Measurements from ENCODE around the gene ZDHHC14.

ZDHHC14 gene

GRCh38 chr6:157479464-157480303, 98.7 kb downstream of the ZDHHC14 start:
- TF ChIP-seq CTCF (IDR thresholded peaks at IDR 0.05; ENCODE audit: control insufficient read depth, insufficient read depth, low read depth, low read length, missing control alignments), result no peak
- H3K4me3 ChIP-seq (ENCODE audit: control insufficient read depth, low read depth, low read length), result no peak overlapping the region
- DNase-seq (ENCODE audit: low read depth), result no peak

- H3K4me3 ChIP-seq (ENCODE audit: control insufficient read depth, low read depth, low read length), result no peak overlapping the region
- no peak for TF ChIP-seq CTCF (IDR thresholded peaks at IDR 0.05; ENCODE audit: control insufficient read depth, insufficient read depth, low read depth, low read length, missing control alignments)
- no peak for DNase-seq (ENCODE audit: low read depth)
These were observed 100.3 kb downstream of the ZDHHC14 start for GRCh38 chr6:157481189-157481864.

GRCh38 chr6:157481865-157482249, 100.9 kb downstream of the ZDHHC14 start:
- no peak for DNase-seq (ENCODE audit: low read depth)
- no peak overlapping the region for H3K4me3 ChIP-seq (ENCODE audit: control insufficient read depth, low read depth, low read length)
- no peak for TF ChIP-seq CTCF (IDR thresholded peaks at IDR 0.05; ENCODE audit: control insufficient read depth, insufficient read depth, low read depth, low read length, missing control alignments)

GRCh38 chr6:157483770-157484169, 102.8 kb downstream of the ZDHHC14 start:
- TF ChIP-seq CTCF (IDR thresholded peaks at IDR 0.05; ENCODE audit: control insufficient read depth, insufficient read depth, low read depth, low read length, missing control alignments), result no peak
- DNase-seq (ENCODE audit: low read depth), result no peak
- H3K4me3 ChIP-seq (ENCODE audit: control insufficient read depth, low read depth, low read length), result no peak overlapping the region

- no peak overlapping the region for H3K4me3 ChIP-seq (ENCODE audit: control insufficient read depth, low read depth, low read length)
- TF ChIP-seq CTCF (IDR thresholded peaks at IDR 0.05; ENCODE audit: control insufficient read depth, insufficient read depth, low read depth, low read length, missing control alignments), result no peak
- no peak for DNase-seq (ENCODE audit: low read depth)
These were observed 103.2 kb downstream of the ZDHHC14 start for GRCh38 chr6:157484181-157484580.

GRCh38 chr6:157486572-157486971, 105.6 kb downstream of the ZDHHC14 start:
- no peak for TF ChIP-seq CTCF (IDR thresholded peaks at IDR 0.05; ENCODE audit: control insufficient read depth, insufficient read depth, low read depth, low read length, missing control alignments)
- no peak for DNase-seq (ENCODE audit: low read depth)
- no peak overlapping the region for H3K4me3 ChIP-seq (ENCODE audit: control insufficient read depth, low read depth, low read length)
